H1 (cell line): Measurements from ENCODE around the gene XPNPEP2. TPM values are rescaled to one million over a fixed set of nuclear protein-coding genes. Genes with fewer than 3 reads are reported as not detected.

Source experiments
- CTCF ChIA-PET: fragments of 300-600 bp; sonication (Branson Sonifier 250); formaldehyde crosslinking; loops from one replicate; lab custom pipeline; 2021; ENCODE audit not compliant: partially characterized antibody; lab: Charles Lee
- POLR2A ChIA-PET: fragments of 300-600 bp; sonication (Branson Sonifier 250); formaldehyde crosslinking; loops from one replicate; lab custom pipeline; 2021; ENCODE audit warnings: inconsistent platforms; ENCODE audit not compliant: partially characterized antibody; lab: Charles Lee
- DNase-seq, 2 experiments: peaks; one replicate each; pipeline versions ENCODE4 v3.0.0 to v3.0.0-alpha.2; 2010 to 2022; ENCODE audit warnings: low spot score in 2 of 2, low read depth in 1 of 2, mixed read lengths in 1 of 2
- FAIRE-seq: peaks from 2 replicates; lab custom pipeline; 2011; peaks lifted over from hg19 to GRCh38; lab: Jason Lieb, UNC
- H2AFZ ChIP-seq: 2 replicates; pipeline ENCODE4 v1.8.1; 2012; ENCODE audit warnings: low read length, inconsistent platforms
- H2AK5ac ChIP-seq: 2 replicates; pipeline ENCODE4 v1.6.1; 2013; ENCODE audit warnings: low read depth, low read length
- H2BK120ac ChIP-seq: replicated peaks from 2 replicates; pipeline ENCODE3; 2013; ENCODE audit warnings: low read depth, low read length, inconsistent platforms
- H2BK12ac ChIP-seq: 2 replicates; pipeline ENCODE4 v1.6.1; 2013; ENCODE audit warnings: low read depth, low read length
- H2BK15ac ChIP-seq: 2 replicates; pipeline ENCODE4 v1.6.1; 2013; ENCODE audit warnings: low read length
- H2BK20ac ChIP-seq: 2 replicates; pipeline ENCODE4 v1.6.1; 2013; ENCODE audit warnings: low read length
- H2BK5ac ChIP-seq: 2 replicates; pipeline ENCODE4 v1.6.1; 2013; ENCODE audit warnings: low read depth, low read length
- H3K14ac ChIP-seq: 2 replicates; pipeline ENCODE4 v1.6.1; 2013; ENCODE audit warnings: inconsistent platforms; ENCODE audit not compliant: insufficient read length
- H3K18ac ChIP-seq: 2 replicates; pipeline ENCODE4 v1.6.1; 2013; ENCODE audit warnings: low read length; ENCODE audit errors: extremely low read depth
- H3K23ac ChIP-seq: 2 replicates; pipeline ENCODE4 v1.6.1; 2013; ENCODE audit warnings: inconsistent platforms; ENCODE audit not compliant: insufficient read length
- H3K23me2 ChIP-seq: 2 replicates; pipeline ENCODE4 v1.6.1; 2013; ENCODE audit warnings: low read depth, low read length
- H3K27ac ChIP-seq: 2 replicates; pipeline ENCODE4 v1.6.1; 2011; ENCODE audit warnings: low read depth, low read length, inconsistent platforms
- H3K27me3 ChIP-seq, 4 experiments: replicated peaks in 1 of 4; 1 replicate in 1 of 4; 2 replicates in 3 of 4; pipeline versions ENCODE4 v1.6.1 to v1.8.1; 2011 to 2013; ENCODE audit warnings: low read length in 3 of 4, mild to moderate bottlenecking in 3 of 4, inconsistent platforms in 2 of 4, mixed read lengths in 2 of 4, moderate library complexity in 1 of 4; ENCODE audit not compliant: control insufficient read depth in 3 of 4, insufficient read depth in 3 of 4; ENCODE audit errors: extremely low read depth in 1 of 4
- H3K36me3 ChIP-seq, 4 experiments: 2 replicates each; pipeline versions ENCODE4 v1.6.1 to v1.8.1; 2011 to 2013; ENCODE audit warnings: mild to moderate bottlenecking in 4 of 4, low read length in 3 of 4, moderate library complexity in 2 of 4, control low read depth in 1 of 4, inconsistent platforms in 1 of 4; ENCODE audit not compliant: insufficient read depth in 4 of 4, control insufficient read depth in 2 of 4
- H3K4ac ChIP-seq: replicated peaks from 2 replicates; pipeline ENCODE3; 2013; ENCODE audit warnings: low read length, low read depth, mixed read lengths, inconsistent platforms; ENCODE audit not compliant: insufficient read length
- H3K4me1 ChIP-seq, 4 experiments: replicated peaks in 1 of 4; 1 replicate in 1 of 4; 2 replicates in 3 of 4; pipeline versions ENCODE4 v1.6.1 to v1.8.1; 2011 to 2013; ENCODE audit warnings: low read length in 3 of 4, inconsistent platforms in 2 of 4, mixed read lengths in 1 of 4; ENCODE audit not compliant: insufficient read depth in 4 of 4, control insufficient read depth in 3 of 4
- H3K4me2 ChIP-seq, 2 experiments: 2 replicates each; pipeline versions ENCODE4 v1.6.1 to v1.8.1; 2011 to 2013; ENCODE audit warnings: low read depth in 2 of 2, low read length in 2 of 2, control low read depth in 1 of 2, inconsistent platforms in 1 of 2, mild to moderate bottlenecking in 1 of 2; ENCODE audit not compliant: insufficient read depth in 1 of 2
- H3K4me3 ChIP-seq, 4 experiments: fragments of 200-600, 300-600 bp in 1 of 4; sonication (generic), shearing (Covaris generic), sonication (Bioruptor Twin) in 1 of 4; 2 replicates each; pipeline versions ENCODE4 v1.5.1 to v1.8.1; 2011 to 2016; ENCODE audit warnings: low read length in 4 of 4, low read depth in 3 of 4, control low read depth in 2 of 4, inconsistent platforms in 2 of 4, mild to moderate bottlenecking in 2 of 4, mixed read lengths in 1 of 4, moderate library complexity in 1 of 4; ENCODE audit not compliant: insufficient read depth in 2 of 4; ENCODE audit errors: extremely low read depth in 1 of 4
- H3K56ac ChIP-seq: replicated peaks from 2 replicates; pipeline ENCODE3; 2013; ENCODE audit warnings: low read depth, mild to moderate bottlenecking, mixed read lengths, low read length, inconsistent platforms; ENCODE audit not compliant: insufficient read length
- H3K79me1 ChIP-seq: 2 replicates; pipeline ENCODE4 v1.6.1; 2013; ENCODE audit warnings: low read depth, low read length, control low read depth
- H3K79me2 ChIP-seq, 2 experiments: 2 replicates each; pipeline versions ENCODE4 v1.6.1 to v1.8.1; 2012 to 2013; ENCODE audit warnings: low read length in 2 of 2, mild to moderate bottlenecking in 2 of 2, inconsistent platforms in 1 of 2; ENCODE audit not compliant: insufficient read depth in 2 of 2, control insufficient read depth in 1 of 2
- H3K9ac ChIP-seq, 4 experiments: replicated peaks in 1 of 4; 1 replicate in 1 of 4; 2 replicates in 3 of 4; pipeline versions ENCODE4 v1.6.1 to v1.8.1; 2011 to 2013; ENCODE audit warnings: low read depth in 3 of 4, low read length in 3 of 4, control low read depth in 2 of 4, mild to moderate bottlenecking in 2 of 4, moderate library complexity in 2 of 4, inconsistent platforms in 1 of 4; ENCODE audit errors: extremely low read depth in 1 of 4
- H3K9me3 ChIP-seq, 2 experiments: 2 replicates each; pipeline versions ENCODE4 v1.6.1 to v1.8.1; 2012 to 2013; ENCODE audit warnings: mild to moderate bottlenecking in 2 of 2, moderate library complexity in 2 of 2, control low read depth in 1 of 2, inconsistent platforms in 1 of 2, low read depth in 1 of 2, low read length in 1 of 2, mixed read lengths in 1 of 2; ENCODE audit not compliant: insufficient read depth in 2 of 2
- H4K20me1 ChIP-seq, 2 experiments: replicated peaks in 1 of 2; 2 replicates each; pipeline versions ENCODE3 to v1.8.1; 2011 to 2013; ENCODE audit warnings: inconsistent platforms in 2 of 2, low read length in 2 of 2, mild to moderate bottlenecking in 1 of 2; ENCODE audit not compliant: insufficient read depth in 2 of 2, control insufficient read depth in 1 of 2
- H4K5ac ChIP-seq: 2 replicates; pipeline ENCODE4 v1.6.1; 2013; ENCODE audit warnings: low read length, low read depth, mixed read lengths, inconsistent platforms; ENCODE audit not compliant: insufficient read length
- H4K8ac ChIP-seq: 2 replicates; pipeline ENCODE4 v1.8.0; 2013; ENCODE audit warnings: mild to moderate bottlenecking, moderate library complexity, low read length, inconsistent platforms; ENCODE audit not compliant: insufficient read depth; ENCODE audit errors: extremely low read depth
- H4K91ac ChIP-seq: replicated peaks from 2 replicates; pipeline ENCODE3; 2013; ENCODE audit warnings: low read length, mixed read lengths, inconsistent platforms; ENCODE audit not compliant: insufficient read length
- CBX5 ChIP-seq: fragments of 300-800, 300-1000 bp; sonication (generic); IDR thresholded peaks from 2 replicates; pipeline ENCODE4 v1.7.1; 2016; ENCODE audit warnings: antibody characterized with exemption, low read length, low read depth
- CEBPB ChIP-seq: IDR thresholded peaks from 2 replicates; pipeline ENCODE4 v1.6.1; 2012; ENCODE audit warnings: low read depth, low read length
- SP1 ChIP-seq: IDR thresholded peaks from 2 replicates; pipeline ENCODE4 v1.6.1; 2011; ENCODE audit warnings: low read depth, low read length
- WGBS, 2 experiments: shearing (Covaris generic) in 1 of 2; methylation state at CpG; one replicate each; pipeline versions ENCODE4 v1.1.6 to v1.1.7; 2013 to 2015; ENCODE audit warnings: low lambda C conversion rate in 2 of 2, mixed read lengths in 2 of 2, inconsistent platforms in 1 of 2, low coverage in 1 of 2, missing lambda C conversion rate in 1 of 2; ENCODE audit not compliant: insufficient replicate concordance in 2 of 2, insufficient coverage in 1 of 2, insufficient read length in 1 of 2; ENCODE audit errors: extremely low coverage in 1 of 2, missing lambda C conversion rate in 1 of 2; 5-methylcytosine and 5-hydroxymethylcytosine counted together
- polyA plus RNA-seq, 7 experiments: library from polyadenylated mRNA; depleted of rRNA in 3 of 7; stranded (reverse) in 5 of 7; unstranded in 2 of 7; fragments of >200 nt in 5 of 7; fragments of 200-250 nt in 2 of 7; gene quantifications; 1 replicate in 5 of 7; 2 replicates in 1 of 7; 4 replicates in 1 of 7; pipeline versions ENCODE4 v1.2.1 to v1.2.3, GENCODE V29; 2011 to 2013; ENCODE audit warnings: missing spikeins in 2 of 7, mixed read lengths in 2 of 7
- total RNA-seq: library from RNA; stranded (reverse); fragmentation: NEBNext Ultra II Directional; extraction: Animal tissue kit (Norgen Biotek cat#: 25700); gene quantifications from 2 replicates; pipeline ENCODE4 v1.2.1, GENCODE V29; 2021

The XPNPEP2 gene
- total and polyA plus RNA-seq, 2 of the 8 experiments (the other 6 are each of a cell fraction or from before 2014, with no cell fraction given): 0.27 TPM; not detected in 1

DNA sequence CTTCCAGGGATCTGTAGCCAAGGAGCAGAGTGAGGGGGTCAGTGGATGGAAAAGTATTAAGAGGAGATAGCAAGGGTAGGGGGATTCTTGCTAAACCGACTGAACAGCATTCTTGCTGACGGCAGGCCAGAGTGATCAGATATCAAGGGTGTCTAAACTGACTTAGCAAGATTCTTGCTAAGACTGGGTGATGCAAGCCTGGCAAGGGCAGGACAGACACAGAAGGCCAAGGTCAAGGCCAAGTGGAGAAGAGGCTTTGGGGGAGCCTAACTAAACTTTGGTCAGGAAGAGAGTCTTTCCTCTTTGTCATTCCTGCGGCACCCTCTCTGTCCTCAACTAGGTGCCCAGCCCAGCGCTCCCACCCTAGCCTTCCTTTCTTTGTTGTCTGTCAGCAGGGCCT, 799 bp downstream of the XPNPEP2 start:
- no peaks in the 10 kb centered on the region for H4K20me1 ChIP-seq
- no peak overlapping the region for H3K14ac ChIP-seq
- no peak overlapping the region for H2BK15ac ChIP-seq
- ChIA-PET CTCF (interaction anchor here (1.9 kb wide), 1 partner anchor 13 kb away, joined by 8 read pairs; no protein-coding TSS in a partner anchor), POLR2A (no interaction called here)
- peak; percentile 65 for FAIRE-seq
- no peak overlapping the region for H3K27ac ChIP-seq
- H3K4me3 ChIP-seq: no peak overlapping the region
- H4K91ac ChIP-seq: peak overlapping the region; percentile 88
- no peak overlapping the region for H3K4ac ChIP-seq
- no peak overlapping the region for H2BK20ac ChIP-seq
- H2BK120ac ChIP-seq: no peak overlapping the region
- TF ChIP-seq SP1: 0 out of 2 replicates have a peak, but pooled peaks have one; percentile 12
- no peak for TF ChIP-seq CBX5
- no peak for TF ChIP-seq CEBPB
- no peak overlapping the region for H3K9ac ChIP-seq
- H3K23ac ChIP-seq: no peak overlapping the region
- H2AK5ac ChIP-seq: no peak overlapping the region
- no peak overlapping the region for H2AFZ ChIP-seq
- no peak overlapping the region for H3K18ac ChIP-seq
- no peaks in the 10 kb centered on the region for H3K79me1 ChIP-seq
- H3K23me2 ChIP-seq: no peaks in the 10 kb centered on the region
- no peaks in the 10 kb centered on the region for H3K9me3 ChIP-seq
- no peaks in the 10 kb centered on the region for H3K36me3 ChIP-seq
- no peak for DNase-seq
- H3K4me2 ChIP-seq: no peak overlapping the region; a peak in 1 of 4 replicates
- H2BK5ac ChIP-seq: no peak overlapping the region
- no peak overlapping the region for H3K56ac ChIP-seq
- no peaks in the 10 kb centered on the region for H3K79me2 ChIP-seq
- H4K5ac ChIP-seq: no peak overlapping the region
- H2BK12ac ChIP-seq: peak overlapping the region; percentile 60; the same call in 1 of the 2 replicates
- 69% methylated on average over 4 of the region's 4 CpGs; no CpG with 5 or more reads in 1 of the 2 experiments for WGBS, 2 experiments
- H3K4me1 ChIP-seq: peaks cover 0 to 10% (median 4%) of the 10 kb centered on the region in 4 experiments; a peak in 4 of 7 replicates
- H3K27me3 ChIP-seq: no peaks in the 10 kb centered on the region; a peak in 1 of 7 replicates
- no peak overlapping the region for H4K8ac ChIP-seq
